Colonic mucosa (tissue), 4 donors: ENCODE data around the gene ATP2C2. TPM values are rescaled to one million over a fixed set of nuclear protein-coding genes. Genes with fewer than 3 reads are reported as not detected.

ENCODE experiments used
- DNase-seq: peaks from one replicate; pipeline ENCODE4 v3.0.0-alpha.2; 2020
- H3K27ac ChIP-seq: fragments of 200-600 bp; one replicate; pipeline ENCODE4 v1.8.0; 2021
- H3K27me3 ChIP-seq: fragments of 200-600 bp; one replicate; pipeline ENCODE4 v1.8.0; 2021
- H3K36me3 ChIP-seq: fragments of 200-600 bp; one replicate; pipeline ENCODE4 v1.8.0; 2021
- H3K4me1 ChIP-seq: fragments of 200-600 bp; one replicate; pipeline ENCODE4 v1.8.0; 2021; ENCODE audit warnings: mild to moderate bottlenecking
- H3K4me3 ChIP-seq: fragments of 200-600 bp; one replicate; pipeline ENCODE4 v1.8.0; 2021
- H3K9ac ChIP-seq, 2 donors: one replicate each; pipeline ENCODE4 v1.7.0; 2013; ENCODE audit warnings: control low read depth in 2 of 2, low read depth in 2 of 2, low read length in 2 of 2
- H3K9me3 ChIP-seq: fragments of 200-600 bp; one replicate; pipeline ENCODE4 v1.8.0; 2021
- CTCF ChIP-seq: fragments of 200-600 bp; IDR thresholded peaks from one replicate; pipeline ENCODE4 v1.8.0; 2022; ENCODE audit warnings: antibody characterized with exemption, mild to moderate bottlenecking
- intact Hi-C: fragments of 100-400 bp; cut with DNase I; formaldehyde crosslinking; loops from one replicate; pipeline ENCODE4 v1.14.1; 2022
- total RNA-seq, 2 donors: library from RNA; stranded (reverse); fragmentation: NEBNext Ultra II Directional in 1 of 2; extraction: Animal tissue kit (Norgen Biotek cat#: 25700) in 1 of 2; gene quantifications; one replicate each; pipeline ENCODE4 v1.2.1, GENCODE V29; 2021
- donor health status: healthy.
- donor health status: DM: no; HTN: no; CAD: no.
- donor health status: DM: no; HTN: no; CAD: no.

Gene ATP2C2
- total RNA-seq, 2 donors from 2014 or later, result 126 to 220 TPM

GRCh38 chr16:84513666-84514065 is 145.3 kb downstream of the ATP2C2 start:
- H3K9me3 ChIP-seq, result no peaks in the 10 kb centered on the region
- no peaks in the 10 kb centered on the region for H3K36me3 ChIP-seq
- H3K27ac ChIP-seq, result peak overlapping the region; percentile 40
- DNase-seq, result no peak
- no peak overlapping the region for H3K4me3 ChIP-seq
- H3K9ac ChIP-seq, result no peak overlapping the region
- H3K4me1 ChIP-seq, result no peaks in the 10 kb centered on the region
- TF ChIP-seq CTCF, result no peak
- intact Hi-C loops, result loop anchor here (5.0 kb wide), 1 partner anchor 214 kb away; no protein-coding TSS in a partner anchor
- no peaks in the 10 kb centered on the region for H3K27me3 ChIP-seq

Other genes starting within 250 kb of the ATP2C2 start
- 10 to 100 TPM; 10.7 to 12.9 TPM for gene HSDL1, start 223.4 kb upstream of the ATP2C2 start, total RNA-seq
- gene DNAAF1, start 223.2 kb upstream of the ATP2C2 start, total RNA-seq, result under 1 TPM in 1 of 2 donors, not detected in 1; 0.20 TPM
- gene TAF1C, start 181.5 kb upstream of the ATP2C2 start, total RNA-seq, result 10 to 100 TPM; 17.2 to 45.6 TPM
- not detected for gene ADAD2, start 177.4 kb upstream of the ATP2C2 start, total RNA-seq
- gene KCNG4, start 128.5 kb upstream of the ATP2C2 start, total RNA-seq, result not detected
- gene WFDC1, start 73.7 kb upstream of the ATP2C2 start, total RNA-seq, result 10 to 100 TPM in 1 of 2 donors, 1 to 10 TPM in 1; 4.4 to 17.4 TPM
- gene MEAK7, start 136.1 kb downstream of the ATP2C2 start, total RNA-seq, result 10 to 100 TPM; 17.0 to 23.4 TPM
- 100 to 1,000 TPM in 1 of 2 donors, 10 to 100 TPM in 1; 79.1 to 138 TPM for gene COTL1, start 249.5 kb downstream of the ATP2C2 start, total RNA-seq